Hematopoietic multipotent progenitor cell (in vitro differentiated cells): Measurements from ENCODE around the gene AANAT. TPM values are rescaled to one million over a fixed set of nuclear protein-coding genes. Genes with fewer than 3 reads are reported as not detected.

Experiments
- total RNA-seq: library from RNA; depleted of rRNA; stranded (reverse); fragments of >200 nt; gene quantifications from one replicate; pipeline ENCODE4 v1.2.3, GENCODE V29; 2012

The AANAT gene
- total RNA-seq, 1 donor, result under 0.01 TPM

Other genes with a start within 250 kb of the AANAT start
- 0.27 TPM for gene RNF157, start 227.1 kb upstream of the AANAT start, total RNA-seq
- gene UBALD2, start 202.3 kb upstream of the AANAT start, total RNA-seq, result 31.0 TPM
- gene QRICH2, start 159.3 kb upstream of the AANAT start, total RNA-seq, result 3.0 TPM
- gene PRPSAP1, start 113.7 kb upstream of the AANAT start, total RNA-seq, result 39.6 TPM
- 7.5 TPM for gene SPHK1, start 83.0 kb upstream of the AANAT start, total RNA-seq
- gene UBE2O, start 14.5 kb upstream of the AANAT start, total RNA-seq, result 46.3 TPM
- 13.7 TPM for gene RHBDF2, start 33.8 kb downstream of the AANAT start, total RNA-seq
- gene CYGB, start 70.1 kb downstream of the AANAT start, total RNA-seq, result 1.1 TPM
- 0.81 TPM for gene PRCD, start 72.4 kb downstream of the AANAT start, total RNA-seq
- gene ST6GALNAC2, start 118.3 kb downstream of the AANAT start, total RNA-seq, result 0.81 TPM
- 1.6 TPM for gene ST6GALNAC1, start 176.2 kb downstream of the AANAT start, total RNA-seq
- gene MXRA7, start 243.4 kb downstream of the AANAT start, total RNA-seq, result 3.2 TPM